Retinal pigment epithelial cell (primary cell): ENCODE results near the gene AK1.

Experiments
- DNase-seq: peaks from one replicate; pipeline ENCODE4 v3.0.0-alpha.2; 2010; ENCODE audit warnings: low read depth
- H3K4me3 ChIP-seq: 2 replicates; pipeline ENCODE4 v1.5.1; 2011; ENCODE audit warnings: mild to moderate bottlenecking, low read length, control low read depth, moderate library complexity
- CTCF ChIP-seq: conservative IDR thresholded peaks from 2 replicates; pipeline ENCODE4 v1.5.1; 2011; ENCODE audit warnings: low read depth, low read length, control low read depth, inconsistent platforms

AK1 gene

DNA sequence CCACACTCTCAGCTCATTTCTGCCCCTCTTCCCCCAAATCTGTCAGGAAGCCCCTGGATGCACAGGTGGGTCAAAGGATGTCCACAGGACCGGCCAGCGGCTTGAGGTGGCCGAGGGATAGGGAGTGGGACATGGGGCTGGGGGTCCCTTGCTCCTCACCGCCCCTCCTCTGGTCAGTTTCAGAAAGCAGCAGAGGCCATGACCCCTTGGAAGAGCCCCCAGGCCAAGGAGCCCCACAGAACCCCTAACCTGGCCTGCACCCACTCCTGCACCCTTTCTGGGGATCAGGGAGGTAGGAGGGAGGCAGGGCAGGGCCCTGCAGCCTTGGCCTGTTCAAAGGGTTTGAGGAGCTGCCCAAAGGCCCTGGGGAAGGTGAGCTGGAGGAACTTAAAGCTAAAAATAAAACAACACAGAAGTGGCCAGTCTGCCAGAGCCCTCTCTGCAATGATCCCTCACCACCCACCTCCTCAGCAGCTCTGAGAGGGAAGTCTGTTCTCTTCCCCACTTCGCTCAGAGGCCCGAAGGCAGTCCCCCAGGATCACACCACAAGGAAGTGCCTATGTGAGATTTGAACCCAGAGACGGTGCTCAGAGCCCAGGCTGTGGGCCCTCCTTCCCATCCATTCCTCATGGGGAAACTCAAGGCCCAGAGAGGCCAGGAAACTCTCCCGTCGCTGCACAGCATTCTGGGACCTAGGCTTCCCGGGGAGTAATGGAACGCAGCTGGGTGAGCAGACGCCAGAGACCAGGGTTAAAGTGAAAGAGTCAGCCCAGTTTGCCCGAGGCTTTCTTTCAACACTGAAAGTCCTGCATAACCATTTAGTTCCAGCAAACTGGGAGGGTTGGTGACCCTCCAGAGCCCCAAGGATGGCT lies 23.9 kb downstream of the AK1 start:
- H3K4me3 ChIP-seq, result peak overlapping the region; percentile 17
- no peak for TF ChIP-seq CTCF
- no peak for DNase-seq

DNA sequence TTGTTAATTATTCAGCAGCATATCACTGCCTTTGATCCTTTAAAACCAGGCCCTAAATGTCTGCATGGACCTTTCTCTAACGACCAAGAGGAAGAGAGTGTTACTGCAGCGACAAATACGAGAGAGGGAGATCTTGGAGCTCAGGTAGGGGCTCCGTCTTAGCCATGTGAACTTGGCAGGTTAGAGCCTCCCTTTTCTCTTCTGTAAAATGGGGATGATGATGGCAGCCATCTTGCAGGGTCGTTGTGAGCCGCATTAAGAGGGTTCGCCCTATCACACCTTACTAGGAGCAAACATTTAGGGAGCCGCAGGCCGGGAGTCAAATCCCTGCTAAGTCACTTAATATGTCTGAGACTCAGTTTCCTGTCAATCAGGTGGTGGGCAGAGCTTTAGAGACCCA lies 24.6 kb downstream of the AK1 start:
- H3K4me3 ChIP-seq, result no peak overlapping the region
- no peak for TF ChIP-seq CTCF
- DNase-seq, result no peak

- TF ChIP-seq CTCF, result no peak
- H3K4me3 ChIP-seq, result no peak overlapping the region
- DNase-seq, result no peak
Observed at GRCh38 chr9:127850286-127850830, 27.1 kb downstream of the AK1 start.

GRCh38 chr9:127848756-127849504 lies 28.5 kb downstream of the AK1 start:
- TF ChIP-seq CTCF, result no peak
- no peak for DNase-seq
- H3K4me3 ChIP-seq, result no peak overlapping the region

- no peak for DNase-seq
- H3K4me3 ChIP-seq, result no peak overlapping the region
- TF ChIP-seq CTCF, result no peak
Observed at GRCh38 chr9:127847833-127848755, 29.4 kb downstream of the AK1 start.

DNA sequence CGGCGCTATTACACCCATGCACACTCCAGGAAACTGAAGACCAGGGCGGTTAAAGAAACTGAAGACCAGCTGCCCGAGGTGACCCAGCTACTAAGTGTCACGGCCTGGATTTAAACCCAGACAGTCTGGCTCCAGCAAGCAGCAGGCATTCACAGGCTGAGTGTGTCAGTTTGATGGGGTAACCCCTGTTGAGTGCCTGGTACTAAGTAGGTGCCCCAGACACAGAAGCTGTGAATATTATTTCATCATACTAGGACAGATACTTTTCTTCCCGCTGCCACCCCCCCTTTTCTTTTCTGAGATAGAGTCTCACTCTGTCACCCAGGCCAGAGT lies 30.3 kb downstream of the AK1 start:
- H3K4me3 ChIP-seq, result no peak overlapping the region
- peak; percentile 27 for DNase-seq
- no peak for TF ChIP-seq CTCF
